ENCODE measurements around the gene CFAP90. TPM values are rescaled to one million over a fixed set of nuclear protein-coding genes. Genes with fewer than 3 reads are reported as not detected.
A peak's percentile ranks its signal among the peaks of the same experiment; 100 is the strongest.

CFAP90 gene
- total and polyA plus RNA-seq, 11 donors = not detected

DNA sequence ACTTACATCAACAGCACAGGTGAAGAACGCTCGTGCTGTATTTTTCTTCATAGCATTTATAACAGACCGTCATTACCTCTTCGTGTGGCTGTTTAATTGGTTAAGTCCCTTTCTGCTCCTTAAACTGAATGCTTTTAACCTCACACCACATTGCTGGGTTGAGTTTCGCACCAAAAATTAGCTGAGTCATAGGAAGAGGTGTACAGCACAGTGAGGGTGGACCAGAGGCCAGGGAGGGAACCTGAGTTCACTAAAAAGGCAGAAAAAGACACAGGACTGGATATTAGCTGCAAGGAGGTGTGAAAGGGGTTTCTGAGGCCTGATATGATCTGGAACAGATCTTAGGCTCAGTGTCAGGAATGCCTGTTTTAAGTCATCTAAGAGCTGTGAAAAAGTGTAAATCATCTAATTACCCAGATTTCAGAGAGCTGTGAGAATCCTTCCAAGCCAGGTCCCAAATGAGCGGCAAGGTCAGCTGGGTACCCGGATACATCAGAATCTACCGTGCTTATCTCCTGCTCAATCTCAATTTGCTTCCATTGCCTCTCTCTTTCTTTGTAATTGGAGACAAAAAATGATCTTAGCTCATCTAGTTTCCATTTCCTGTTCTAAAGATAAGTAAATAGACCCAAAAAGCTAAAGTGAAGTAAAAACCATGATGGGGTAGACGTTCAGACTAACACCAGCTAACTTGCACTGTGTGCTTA lies 7.1 kb upstream of the CFAP90 start:
- ATAC-seq (no peak), DNase-seq (no peak)
- no peaks in the 10 kb centered on the region for H3K27me3 ChIP-seq
- no peak overlapping the region for H3K4me3 ChIP-seq
- H3K36me3 ChIP-seq = peaks cover 0 to 55% (median 47%) of the 10 kb centered on the region in 9 donors
- no peak overlapping the region for H3K27ac ChIP-seq
- TF ChIP-seq, protein P1, sequence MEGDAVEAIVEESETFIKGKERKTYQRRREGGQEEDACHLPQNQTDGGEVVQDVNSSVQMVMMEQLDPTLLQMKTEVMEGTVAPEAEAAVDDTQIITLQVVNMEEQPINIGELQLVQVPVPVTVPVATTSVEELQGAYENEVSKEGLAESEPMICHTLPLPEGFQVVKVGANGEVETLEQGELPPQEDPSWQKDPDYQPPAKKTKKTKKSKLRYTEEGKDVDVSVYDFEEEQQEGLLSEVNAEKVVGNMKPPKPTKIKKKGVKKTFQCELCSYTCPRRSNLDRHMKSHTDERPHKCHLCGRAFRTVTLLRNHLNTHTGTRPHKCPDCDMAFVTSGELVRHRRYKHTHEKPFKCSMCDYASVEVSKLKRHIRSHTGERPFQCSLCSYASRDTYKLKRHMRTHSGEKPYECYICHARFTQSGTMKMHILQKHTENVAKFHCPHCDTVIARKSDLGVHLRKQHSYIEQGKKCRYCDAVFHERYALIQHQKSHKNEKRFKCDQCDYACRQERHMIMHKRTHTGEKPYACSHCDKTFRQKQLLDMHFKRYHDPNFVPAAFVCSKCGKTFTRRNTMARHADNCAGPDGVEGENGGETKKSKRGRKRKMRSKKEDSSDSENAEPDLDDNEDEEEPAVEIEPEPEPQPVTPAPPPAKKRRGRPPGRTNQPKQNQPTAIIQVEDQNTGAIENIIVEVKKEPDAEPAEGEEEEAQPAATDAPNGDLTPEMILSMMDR (IDR thresholded peaks at IDR 0.05) = no peak
- TF ChIP-seq POLR2A (IDR thresholded peaks at IDR 0.05) = no peak
- WGBS, 4 donors = 75 to 80% (median 77%) methylated on average over 9 of the region's 9 CpGs
- H3K4me1 ChIP-seq = no peaks in the 10 kb centered on the region
- no peaks in the 10 kb centered on the region for H3K9me3 ChIP-seq
- intact Hi-C loops (cut with DNase I) = loop anchor here in 3 of 10 donors (5.0 to 10.0 kb wide), 2 partner anchors 461 to 1093 kb away; partner anchors contain the start of gene ADCY2 (in 1 of the 3)

DNA sequence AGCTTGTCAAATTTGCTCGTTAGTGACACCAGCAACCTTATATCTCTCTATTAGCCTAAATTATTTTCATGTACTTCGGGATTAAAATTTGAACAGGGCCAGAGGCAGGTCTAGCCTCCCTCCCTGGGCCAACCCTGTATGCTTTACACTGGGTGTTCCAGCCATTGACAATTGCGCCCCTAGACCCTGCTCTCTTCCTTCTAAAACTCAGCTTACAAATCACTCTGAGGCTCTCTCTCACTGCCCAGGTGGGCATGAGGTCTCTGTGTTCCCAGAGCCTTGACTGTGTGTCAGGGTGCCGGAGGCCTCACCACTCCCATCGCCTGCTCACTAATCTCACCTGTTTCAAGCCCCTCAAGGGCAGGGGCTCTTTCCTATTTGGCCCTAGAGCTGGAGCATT lies 6.4 kb upstream of the CFAP90 start:
- intact Hi-C loops (cut with DNase I) = loop anchor here in 3 of 10 donors (5.0 to 10.0 kb wide), 2 partner anchors 460 to 1093 kb away; partner anchors contain the start of gene ADCY2 (in 1 of the 3)
- WGBS, 4 donors = 75 to 87% (median 82%) methylated on average over 5 of the region's 5 CpGs

DNA sequence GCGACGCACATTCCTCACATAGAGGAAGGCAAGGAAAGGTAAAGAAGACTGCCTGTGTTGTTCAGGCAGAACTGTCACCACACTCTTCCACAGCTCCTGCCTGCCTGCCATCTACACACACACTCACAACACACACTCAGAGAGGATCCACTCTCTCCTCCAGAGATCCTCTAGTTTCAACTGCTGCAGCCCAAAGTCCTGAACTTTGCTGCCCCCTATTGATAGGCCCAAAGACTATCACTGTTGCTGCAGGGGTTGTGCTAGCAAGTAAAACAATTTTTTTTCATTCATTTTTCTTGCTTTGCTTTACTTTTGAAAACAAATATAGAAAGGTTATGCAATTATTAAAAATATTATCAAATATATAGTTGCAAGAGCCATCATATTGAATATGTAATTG lies 5.9 kb upstream of the CFAP90 start:
- intact Hi-C loops (cut with DNase I) = loop anchor here in 3 of 10 donors (5.0 to 10.0 kb wide), 2 partner anchors 460 to 1092 kb away; partner anchors contain the start of gene ADCY2 (in 1 of the 3)
- WGBS, 4 donors = 89 to 95% (median 94%) methylated on average over 2 of the region's 2 CpGs
- Histone ChIP-seq H3K36me3 (peaks cover 0 to 43% (median 35%) of the 10 kb centered on the region in 9 donors), H3K27me3 (no peaks in the 10 kb centered on the region), H3K9me3 (no peaks in the 10 kb centered on the region), H3K4me3 (no peak overlapping the region), H3K27ac (no peak overlapping the region), H3K4me1 (peaks cover 0 to 4% (median 0%) of the 10 kb centered on the region in 12 donors)
- ATAC-seq = peak in 2 of 4 donors; percentile 74 to 81
- DNase-seq = peak in 2 of 5 donors; percentile 8 to 26
- TF ChIP-seq, protein P1 (IDR thresholded peaks at IDR 0.05) = peak; percentile 41 to 71 (median 62)
- TF ChIP-seq POLR2A (IDR thresholded peaks at IDR 0.05) = no peak

More for the DNA sequence above, 6.4 kb upstream of the CFAP90 start:
- no peak for DNase-seq
- no peak overlapping the region for H3K4me3 ChIP-seq
- H3K9me3 ChIP-seq = no peaks in the 10 kb centered on the region
- peaks cover 0 to under 1% (median 0%) of the 10 kb centered on the region in 12 donors for H3K4me1 ChIP-seq
- TF ChIP-seq POLR2A (IDR thresholded peaks at IDR 0.05) = no peak
- TF ChIP-seq, protein P1 (IDR thresholded peaks at IDR 0.05) = no peak
- peaks cover 0 to 48% (median 40%) of the 10 kb centered on the region in 9 donors for H3K36me3 ChIP-seq
- H3K27ac ChIP-seq = no peak overlapping the region
- ATAC-seq = peak in 1 of 4 donors; percentile 24
- H3K27me3 ChIP-seq = no peaks in the 10 kb centered on the region

DNA sequence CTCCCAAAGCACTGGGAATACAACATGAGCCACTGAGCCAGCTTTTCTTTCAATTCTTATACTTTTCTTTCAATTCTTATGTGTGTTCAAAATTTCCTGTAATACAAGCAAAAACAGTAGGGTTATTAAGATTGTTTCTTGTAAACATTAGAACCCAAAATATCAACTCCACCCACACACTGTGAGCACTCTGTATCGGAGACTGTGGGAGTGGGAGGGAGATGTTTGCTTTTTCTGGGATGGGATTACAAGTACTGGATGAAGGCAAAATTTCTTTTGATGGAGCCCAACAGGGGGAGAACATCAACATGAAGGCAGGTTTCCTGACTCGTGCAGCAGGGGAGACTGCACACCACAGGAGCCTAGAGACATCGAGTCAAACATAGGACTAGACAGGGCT lies 4.7 kb upstream of the CFAP90 start:
- Histone ChIP-seq H3K36me3 (peaks cover 0 to 30% (median 22%) of the 10 kb centered on the region in 9 donors), H3K27ac (no peak overlapping the region), H3K4me3 (no peak overlapping the region), H3K4me1 (peaks cover 0 to 9% (median 0%) of the 10 kb centered on the region in 12 donors), H3K9me3 (no peaks in the 10 kb centered on the region), H3K27me3 (peaks cover 0 to 9% (median 0%) of the 10 kb centered on the region in 9 donors)
- WGBS, 4 donors = 64 to 75% (median 69%) methylated on average over 3 of the region's 3 CpGs
- ATAC-seq = no peak
- intact Hi-C loops (cut with DNase I) = loop anchor here in 3 of 10 donors (5.0 to 10.0 kb wide), 2 partner anchors 458 to 1091 kb away; partner anchors contain the start of gene ADCY2 (in 1 of the 3)
- no peak for TF ChIP-seq POLR2A (IDR thresholded peaks at IDR 0.05)
- TF ChIP-seq, protein P1 (IDR thresholded peaks at IDR 0.05) = no peak
- no peak for DNase-seq

All from heart left ventricle (tissue), 16 donors.